Renal pelvis (tissue), 12 donors: Measurements from ENCODE around the gene SAGE1. TPM values are rescaled to one million over a fixed set of nuclear protein-coding genes. Genes with fewer than 3 reads are reported as not detected.
"Not testable (repeated sequence)": the region's sequence is repeated elsewhere in the genome, so short reads cannot be mapped to it uniquely, and the experiment has no call there.

Source experiments
- DNase-seq: peaks from one replicate; pipeline ENCODE4 v3.0.0-alpha.2; 2013
- long read RNA-seq, 16 experiments: transcript quantifications; one replicate each; lab custom pipeline, GENCODE V29; 2026
- polyA plus RNA-seq, 3 donors: library from polyadenylated mRNA; unstranded; fragments of 120-200 nt; gene quantifications; one replicate each; pipeline ENCODE4 v1.2.1, GENCODE V29; 2013; ENCODE audit not compliant: insufficient read length in 3 of 3

The SAGE1 gene, protein sequence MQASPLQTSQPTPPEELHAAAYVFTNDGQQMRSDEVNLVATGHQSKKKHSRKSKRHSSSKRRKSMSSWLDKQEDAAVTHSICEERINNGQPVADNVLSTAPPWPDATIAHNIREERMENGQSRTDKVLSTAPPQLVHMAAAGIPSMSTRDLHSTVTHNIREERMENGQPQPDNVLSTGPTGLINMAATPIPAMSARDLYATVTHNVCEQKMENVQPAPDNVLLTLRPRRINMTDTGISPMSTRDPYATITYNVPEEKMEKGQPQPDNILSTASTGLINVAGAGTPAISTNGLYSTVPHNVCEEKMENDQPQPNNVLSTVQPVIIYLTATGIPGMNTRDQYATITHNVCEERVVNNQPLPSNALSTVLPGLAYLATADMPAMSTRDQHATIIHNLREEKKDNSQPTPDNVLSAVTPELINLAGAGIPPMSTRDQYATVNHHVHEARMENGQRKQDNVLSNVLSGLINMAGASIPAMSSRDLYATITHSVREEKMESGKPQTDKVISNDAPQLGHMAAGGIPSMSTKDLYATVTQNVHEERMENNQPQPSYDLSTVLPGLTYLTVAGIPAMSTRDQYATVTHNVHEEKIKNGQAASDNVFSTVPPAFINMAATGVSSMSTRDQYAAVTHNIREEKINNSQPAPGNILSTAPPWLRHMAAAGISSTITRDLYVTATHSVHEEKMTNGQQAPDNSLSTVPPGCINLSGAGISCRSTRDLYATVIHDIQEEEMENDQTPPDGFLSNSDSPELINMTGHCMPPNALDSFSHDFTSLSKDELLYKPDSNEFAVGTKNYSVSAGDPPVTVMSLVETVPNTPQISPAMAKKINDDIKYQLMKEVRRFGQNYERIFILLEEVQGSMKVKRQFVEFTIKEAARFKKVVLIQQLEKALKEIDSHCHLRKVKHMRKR
- not detected for polyA plus RNA-seq
- long read RNA-seq, donor 1, result 0 reads
- long read RNA-seq, donor 2, result 0 reads
- long read RNA-seq, donor 3, result 0 reads
- long read RNA-seq, donor 4, result 0 reads
- long read RNA-seq, donor 5, result 0 reads
- long read RNA-seq, donor 6, result 0 reads
- long read RNA-seq, donor 7, result 0 reads
- long read RNA-seq, donor 8, result 0 reads
- long read RNA-seq, donor 9, result 0 reads
- long read RNA-seq, donor 10, result 0 reads
- long read RNA-seq, donor 11, result 0 reads
- long read RNA-seq, donor 12, result 0 reads
- long read RNA-seq, donor 13, result 0 reads
- long read RNA-seq, donor 14, result 0 reads
- long read RNA-seq, donor 15, result 0 reads
- long read RNA-seq, donor 16, result 0 reads

DNA sequence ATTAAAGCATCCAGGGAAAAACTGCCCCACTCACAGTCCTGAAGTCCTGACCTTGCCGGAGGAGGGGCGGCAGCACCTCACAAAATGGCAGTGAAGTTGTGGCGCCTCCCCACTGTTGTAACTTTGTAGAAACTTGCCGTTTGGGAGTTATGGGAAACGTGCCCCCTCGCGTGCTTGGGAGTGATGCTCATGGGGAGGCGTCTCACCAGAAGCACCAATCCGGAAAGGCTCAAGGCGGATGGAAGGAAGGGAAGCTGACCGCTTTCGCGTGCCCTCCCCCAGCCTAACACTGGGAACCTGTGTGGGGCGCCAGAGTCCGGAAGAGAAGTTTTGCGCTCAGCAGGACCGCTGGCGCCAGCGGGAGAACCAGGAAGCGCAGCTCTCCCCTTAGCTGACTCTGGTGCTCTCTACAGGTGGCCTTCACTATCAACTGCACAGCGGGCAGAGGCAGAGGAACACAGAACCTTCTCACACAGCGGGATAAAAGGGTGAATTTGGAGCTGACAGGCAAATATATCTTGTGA, at the start of gene SAGE1, which contains the start of gene CT45A10:
SAGE1 (plus strand) TSS at position 423 of the 524 bp plus-strand sequence. CDS start 2,527 bp downstream, outside the sequence.
CT45A10 (minus strand) TSS at position 151 of the 524 bp plus-strand sequence. CDS start 8,100 bp downstream, outside the sequence.
- no peak for DNase-seq

DNA sequence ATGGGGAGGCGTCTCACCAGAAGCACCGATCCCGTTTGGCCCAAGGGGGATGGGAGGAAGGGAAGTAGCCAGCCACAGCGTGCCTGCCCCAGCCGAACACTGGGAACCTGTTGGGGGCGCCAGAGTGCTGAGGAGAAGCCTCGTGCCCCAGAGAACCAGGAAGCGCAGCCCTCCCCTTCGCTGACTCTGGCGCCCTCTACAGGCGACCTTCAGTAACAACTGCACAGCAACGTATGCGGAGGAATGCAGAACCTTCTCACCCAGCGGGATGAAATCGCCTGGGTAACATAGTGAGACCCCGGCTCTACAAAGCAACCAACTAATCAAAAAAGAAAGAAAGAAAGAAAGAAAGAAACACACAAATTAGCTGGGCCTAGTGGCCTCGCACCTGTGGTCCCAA, 39.1 kb upstream of the SAGE1 start, which contains the start of gene CT45A8:
CT45A8 (minus strand) TSS at position 101 of the 400 bp plus-strand sequence. CDS start 3,755 bp downstream, outside the sequence.
- not testable (repeated sequence) for DNase-seq

DNA sequence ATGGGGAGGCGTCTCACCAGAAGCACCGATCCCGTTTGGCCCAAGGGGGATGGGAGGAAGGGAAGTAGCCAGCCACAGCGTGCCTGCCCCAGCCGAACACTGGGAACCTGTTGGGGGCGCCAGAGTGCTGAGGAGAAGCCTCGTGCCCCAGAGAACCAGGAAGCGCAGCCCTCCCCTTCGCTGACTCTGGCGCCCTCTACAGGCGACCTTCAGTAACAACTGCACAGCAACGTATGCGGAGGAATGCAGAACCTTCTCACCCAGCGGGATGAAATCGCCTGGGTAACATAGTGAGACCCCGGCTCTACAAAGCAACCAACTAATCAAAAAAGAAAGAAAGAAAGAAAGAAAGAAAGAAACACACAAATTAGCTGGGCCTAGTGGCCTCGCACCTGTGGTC, 21.8 kb upstream of the SAGE1 start, which contains the start of gene CT45A9:
CT45A9 (minus strand) TSS at position 101 of the 400 bp plus-strand sequence. CDS start 3,751 bp downstream, outside the sequence.
- not testable (repeated sequence) for DNase-seq

DNA sequence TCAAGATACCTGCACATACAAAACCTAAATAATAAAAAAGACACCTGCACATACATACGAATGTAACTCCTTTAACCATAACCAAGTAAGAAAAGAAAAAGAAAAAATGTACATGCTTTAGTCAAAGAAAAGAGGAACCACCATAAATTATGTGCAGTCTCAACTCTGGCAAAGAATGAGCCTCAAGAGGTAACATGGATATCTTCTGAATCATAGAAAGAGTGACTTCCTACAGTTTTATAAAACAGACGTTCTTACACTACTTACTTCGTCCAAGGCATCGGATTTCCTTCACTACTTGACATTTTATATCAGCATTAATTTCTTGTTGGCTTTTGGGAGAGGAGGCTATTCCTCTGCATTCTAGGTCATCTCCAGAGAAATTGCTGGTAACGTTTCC, 10.8 kb upstream of the SAGE1 start:
- not testable (repeated sequence) for DNase-seq

DNA sequence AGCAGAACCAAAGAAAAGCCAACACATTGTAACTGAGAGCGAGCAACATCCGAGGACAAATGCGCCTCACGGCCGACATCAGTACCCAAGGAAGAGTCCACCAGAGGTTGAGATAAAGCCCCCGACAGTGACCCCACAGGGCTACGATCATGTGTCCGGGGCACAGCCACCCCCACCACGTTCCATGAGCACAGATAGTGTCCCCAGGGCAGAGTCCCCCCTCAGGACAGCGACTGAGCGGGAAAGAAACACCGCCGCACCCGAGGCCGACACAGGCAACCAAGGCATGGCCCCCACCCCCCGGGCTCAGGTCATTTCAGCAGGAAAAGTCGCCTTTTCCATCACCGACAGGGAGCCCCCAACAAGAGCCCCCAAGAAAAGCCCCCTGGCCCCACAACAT, 5.3 kb upstream of the SAGE1 start:
- DNase-seq, result not testable (repeated sequence)

DNA sequence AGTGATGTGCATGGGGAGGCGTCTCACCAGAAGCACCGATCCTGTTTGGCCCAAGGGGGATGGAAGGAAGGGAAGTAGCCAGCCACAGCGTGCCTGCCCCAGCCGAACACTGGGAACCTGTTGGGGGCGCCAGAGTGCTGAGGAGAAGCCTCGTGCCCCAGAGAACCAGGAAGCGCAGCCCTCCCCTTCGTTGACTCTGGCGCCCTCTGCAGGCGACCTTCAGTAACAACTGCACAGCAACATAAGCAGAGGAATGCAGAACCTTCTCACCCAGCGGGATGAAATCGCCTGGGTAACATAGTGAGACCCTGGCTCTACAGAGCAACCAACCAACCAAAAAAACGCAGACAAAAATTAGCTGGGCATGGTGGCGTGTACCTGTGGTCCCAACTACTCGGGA, 4.5 kb upstream of the SAGE1 start:
- not testable (repeated sequence) for DNase-seq

DNA sequence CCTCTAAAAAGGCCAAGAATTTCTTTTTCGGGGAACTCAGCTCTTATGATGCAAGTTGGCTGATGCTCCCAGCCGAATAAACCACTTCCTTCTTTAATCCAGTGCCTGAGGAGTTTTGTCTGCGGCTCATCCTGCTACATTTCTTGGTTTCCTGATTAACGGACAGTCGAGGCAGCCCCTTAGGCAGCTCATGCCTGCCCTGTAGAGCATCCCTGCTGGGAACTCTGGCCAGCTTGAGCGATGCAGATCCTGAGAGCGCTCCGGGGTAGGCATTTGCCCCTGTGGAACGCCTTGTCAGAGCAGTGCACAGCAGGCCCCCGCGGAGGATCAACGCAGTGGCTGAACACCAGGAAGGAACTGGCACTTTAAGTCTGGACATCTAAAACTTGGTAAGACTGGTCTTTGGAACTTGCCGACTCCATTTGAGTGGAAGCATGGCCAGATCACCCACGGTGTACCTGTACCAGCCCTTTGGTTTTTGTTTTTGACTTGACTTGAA, 3.4 kb upstream of the SAGE1 start:
- DNase-seq, result no peak

DNA sequence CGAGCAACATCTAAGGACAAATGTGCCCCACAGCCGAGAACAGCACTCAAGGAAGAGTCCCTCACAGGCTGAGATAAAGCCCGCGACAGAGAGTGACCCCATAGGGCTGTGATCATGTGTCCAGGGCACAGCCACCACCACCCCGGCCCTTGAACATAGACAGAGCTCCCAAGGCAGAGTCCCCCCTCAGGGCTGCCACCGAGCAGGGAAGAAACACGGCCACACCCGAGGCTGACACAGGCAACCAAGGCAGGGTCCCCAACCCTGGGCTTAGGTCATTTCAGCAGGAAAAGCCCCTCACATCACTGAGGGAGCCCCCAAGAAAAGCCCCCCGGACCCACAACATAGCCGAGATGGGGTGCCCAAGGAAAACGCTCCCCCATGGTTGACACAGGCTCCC, 735 bp upstream of the SAGE1 start:
- no peak for DNase-seq

DNA sequence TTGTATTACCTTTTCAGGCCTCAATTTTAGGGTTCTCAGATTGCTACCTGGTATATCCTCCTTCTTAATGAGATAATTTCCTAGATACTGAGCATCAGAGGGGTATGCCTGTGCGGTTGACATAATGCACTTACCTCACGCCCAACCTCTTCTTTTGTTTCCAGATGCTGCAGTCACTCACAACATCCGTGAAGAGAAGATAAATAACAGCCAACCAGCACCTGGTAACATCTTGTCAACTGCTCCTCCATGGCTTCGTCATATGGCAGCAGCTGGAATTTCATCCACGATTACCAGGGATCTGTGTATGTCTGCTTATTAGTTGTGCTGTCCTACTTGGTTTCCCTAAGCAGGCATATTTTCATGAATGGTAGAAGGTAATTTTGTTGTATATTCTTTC, 16.7 kb downstream of the SAGE1 start:
- DNase-seq, result no peak

DNA sequence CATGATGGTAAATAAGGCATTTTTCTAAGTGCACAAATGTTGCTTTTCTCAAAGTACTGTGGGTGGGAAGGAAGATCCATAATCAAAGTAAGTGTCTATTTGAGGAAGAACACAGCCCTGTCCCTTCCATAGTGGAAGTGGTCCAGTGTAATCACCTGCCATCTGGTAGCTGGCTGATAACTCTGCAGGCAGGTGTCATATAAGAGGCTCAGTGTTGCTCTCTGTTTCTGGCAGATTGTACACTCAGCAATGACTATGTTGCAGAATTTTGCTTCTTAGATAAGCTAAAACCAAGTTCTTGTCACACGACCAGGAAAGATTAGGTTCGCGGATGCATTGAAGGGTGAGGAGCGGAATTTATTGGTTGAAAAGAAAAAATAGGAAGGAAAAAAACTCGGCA, 20.9 kb downstream of the SAGE1 start:
- DNase-seq, result no peak

DNA sequence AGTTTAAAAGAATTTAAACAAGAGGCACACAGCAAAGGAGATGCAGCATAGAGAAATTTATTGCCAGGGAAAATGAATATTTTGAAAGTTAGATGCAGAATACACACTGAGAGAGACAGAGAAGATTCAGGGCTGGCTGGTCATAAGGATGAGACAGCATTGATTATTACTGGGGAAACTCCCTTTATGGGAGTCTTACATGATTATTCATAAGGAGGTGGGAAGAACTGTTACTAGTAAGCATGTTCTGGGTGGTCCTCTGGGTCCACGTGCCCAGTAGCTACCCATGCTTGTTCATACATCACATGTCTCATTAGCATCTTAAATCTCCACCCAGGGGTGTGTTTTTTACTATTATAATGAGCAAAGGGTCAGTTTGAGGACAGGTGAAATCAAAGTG, 27.0 kb downstream of the SAGE1 start:
- DNase-seq, result not testable (repeated sequence)

DNA sequence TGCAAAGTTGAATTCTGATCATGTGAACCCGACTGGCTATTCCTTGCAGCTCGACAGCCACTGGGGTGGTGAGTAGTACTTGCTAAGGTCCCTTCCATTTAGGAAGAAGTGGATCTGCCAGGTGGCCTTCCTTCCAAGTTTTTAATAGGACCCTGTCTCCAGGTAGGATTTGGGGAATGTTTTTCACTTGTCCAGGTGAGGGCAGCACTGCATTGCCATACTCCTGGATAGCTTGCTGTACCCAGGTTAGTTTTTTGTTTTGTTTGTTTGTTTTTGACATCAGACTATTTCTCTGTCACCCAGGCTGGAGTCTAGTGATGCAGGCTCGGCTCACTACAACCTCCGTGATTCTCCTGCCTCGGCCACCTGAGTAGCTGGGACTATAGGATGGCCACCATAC, 29.8 kb downstream of the SAGE1 start:
- no peak for DNase-seq

DNA sequence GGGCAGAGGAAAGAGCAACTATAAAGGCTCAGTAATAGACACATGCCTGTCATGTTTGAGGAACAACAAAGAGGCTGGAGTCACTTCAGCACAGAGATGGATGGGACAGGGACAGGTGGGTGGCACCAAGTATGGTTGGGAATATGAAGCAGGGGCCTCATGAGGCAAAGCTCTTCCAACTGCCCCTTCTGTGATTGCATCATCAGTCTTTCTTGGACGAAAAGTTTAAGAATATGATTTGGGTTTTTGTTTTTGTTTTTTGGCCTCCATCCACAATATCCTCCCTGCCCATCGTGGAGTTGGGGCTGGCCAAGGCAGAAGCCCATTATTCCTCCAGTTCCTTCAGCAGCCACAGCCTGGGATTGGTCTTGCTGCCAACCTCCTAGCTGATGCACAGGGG, 34.4 kb downstream of the SAGE1 start:
- DNase-seq, result no peak

DNA sequence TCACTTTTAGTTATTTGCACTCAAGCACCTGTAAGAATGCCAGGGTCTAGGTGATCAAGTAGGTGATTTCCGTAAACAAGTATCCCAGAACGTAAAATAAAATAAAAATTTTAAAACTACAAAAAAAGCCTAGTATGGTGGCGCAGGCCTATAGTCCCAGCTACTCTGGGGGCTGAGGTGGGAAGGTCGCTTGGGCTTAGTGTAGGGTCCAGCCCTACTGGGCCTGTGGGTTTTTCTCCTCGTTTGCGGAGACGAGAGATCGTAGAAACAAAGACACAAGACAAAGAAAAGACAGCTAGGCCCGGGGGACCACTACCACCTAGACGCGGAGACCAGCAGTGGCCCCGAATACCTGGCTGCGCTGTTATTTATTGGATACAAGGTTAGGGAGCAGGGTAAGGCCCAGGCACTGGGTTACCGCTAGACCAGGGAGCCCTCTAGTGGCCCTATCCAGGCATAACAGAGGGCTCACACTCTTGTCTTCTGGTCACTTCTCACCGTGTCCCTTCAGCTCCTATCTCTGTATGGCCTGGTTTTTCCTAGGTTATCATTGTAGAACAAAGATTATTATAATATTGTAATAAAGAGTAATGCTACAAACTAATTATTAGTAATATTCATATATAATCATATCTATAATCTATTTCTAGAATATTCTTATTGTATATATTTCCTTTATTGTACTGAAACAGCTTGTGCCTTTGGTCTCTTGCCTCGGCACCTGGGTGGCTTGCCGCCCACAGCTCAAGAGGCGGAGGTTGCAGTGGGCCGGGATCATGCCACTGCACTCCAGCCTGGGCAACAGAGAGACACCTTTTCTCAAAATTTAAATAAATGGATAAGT, 38.4 kb downstream of the SAGE1 start:
- peak; percentile 16 for DNase-seq

DNA sequence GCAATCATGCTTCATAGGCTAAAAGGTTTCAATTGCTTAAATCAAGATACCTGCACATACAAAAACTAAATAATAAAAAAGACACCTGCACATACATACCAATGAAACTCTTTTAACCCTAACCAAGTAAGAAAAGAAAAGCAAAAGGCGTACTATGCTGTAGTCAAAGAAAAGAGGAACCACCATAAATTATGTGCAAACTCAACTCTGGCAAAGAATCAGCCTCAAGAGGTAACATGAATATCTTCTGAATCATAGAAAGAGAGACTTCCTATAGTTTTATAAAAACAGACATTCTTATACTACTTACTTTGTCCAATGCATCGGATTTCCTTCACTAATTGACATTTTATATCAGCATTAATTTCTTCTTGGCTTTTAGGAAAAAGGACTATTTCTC, 51.0 kb downstream of the SAGE1 start:
- no peak for DNase-seq

DNA sequence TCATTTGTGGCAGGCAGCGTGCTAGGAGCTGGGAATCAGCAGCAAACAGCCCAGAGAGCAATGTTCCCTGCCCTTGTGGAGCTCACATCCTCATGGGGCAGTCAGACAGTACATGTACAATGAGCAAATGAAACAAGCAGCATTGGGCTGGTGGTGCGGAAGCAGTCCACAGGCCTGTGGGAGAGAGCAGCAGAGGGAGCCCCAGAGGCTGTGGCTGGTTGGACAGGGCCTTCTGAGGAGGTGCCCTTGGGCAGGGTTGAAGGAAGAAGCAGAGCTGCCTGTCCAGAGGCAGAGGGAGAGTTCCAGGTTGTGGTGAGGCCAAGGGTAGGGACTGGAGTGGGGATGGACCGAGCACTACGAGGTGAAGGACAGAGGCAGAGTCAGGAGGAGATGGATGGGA, 57.8 kb downstream of the SAGE1 start:
- DNase-seq, result no peak
